DMS 273 (cell line): Measurements from ENCODE around the gene ZC3H18.

Experiments
- DNase-seq: peaks from one replicate; lab custom pipeline; 2025; ENCODE audit not compliant: unreplicated experiment; lab: John Stamatoyannopoulos, UW

ZC3H18 gene

DNA sequence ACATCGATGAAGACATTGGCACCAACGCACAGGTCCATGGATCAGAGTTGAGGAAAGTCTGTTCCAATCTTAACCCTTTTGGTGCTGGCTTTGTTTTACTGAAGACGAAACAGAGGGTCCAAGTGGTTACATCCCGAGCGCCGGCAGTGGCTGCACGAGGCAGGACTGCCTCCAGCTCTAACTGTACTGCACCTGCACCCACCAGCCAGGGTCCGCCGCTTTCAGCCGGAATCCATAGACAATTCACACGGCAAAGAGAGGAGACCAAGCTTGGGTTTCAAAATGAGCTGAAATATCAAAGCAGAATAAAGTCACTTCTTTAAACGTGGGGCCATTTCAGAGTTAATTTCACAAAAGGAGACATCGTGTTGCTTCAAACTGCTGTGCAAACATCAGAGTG is 21.2 kb upstream of the ZC3H18 start:
- DNase-seq = no peak

DNA sequence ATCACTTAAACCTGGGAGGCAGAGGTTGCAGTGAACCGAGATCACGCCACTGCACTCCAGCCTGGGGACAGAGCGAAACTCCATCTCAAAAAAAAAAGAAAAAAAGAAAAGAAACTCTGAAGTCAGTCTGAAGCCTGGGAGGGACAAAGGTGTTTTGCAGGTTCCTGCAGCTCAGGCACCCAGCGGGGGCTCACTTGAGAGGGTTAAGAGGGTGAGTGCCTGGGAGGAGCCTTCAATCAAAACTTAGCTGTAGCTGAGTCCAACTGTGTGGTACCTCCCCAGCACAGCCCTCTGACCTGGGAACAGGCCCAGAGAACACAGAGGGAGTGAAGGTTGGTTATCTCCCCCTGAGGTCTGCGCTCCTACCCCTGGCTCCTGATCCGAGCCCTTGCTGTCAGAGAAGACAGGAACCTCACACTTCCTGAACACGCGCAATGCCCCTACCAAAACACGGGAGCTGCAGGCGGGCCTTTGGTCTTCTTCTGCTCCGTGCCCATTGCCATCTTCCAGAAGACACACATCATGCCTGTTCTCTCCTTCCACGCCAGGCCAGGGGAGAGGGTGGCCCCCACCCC is 20.4 kb upstream of the ZC3H18 start:
- DNase-seq = no peak

GRCh38 chr16:88550246-88550661 is 19.9 kb upstream of the ZC3H18 start:
- peak; percentile 61 for DNase-seq

DNA sequence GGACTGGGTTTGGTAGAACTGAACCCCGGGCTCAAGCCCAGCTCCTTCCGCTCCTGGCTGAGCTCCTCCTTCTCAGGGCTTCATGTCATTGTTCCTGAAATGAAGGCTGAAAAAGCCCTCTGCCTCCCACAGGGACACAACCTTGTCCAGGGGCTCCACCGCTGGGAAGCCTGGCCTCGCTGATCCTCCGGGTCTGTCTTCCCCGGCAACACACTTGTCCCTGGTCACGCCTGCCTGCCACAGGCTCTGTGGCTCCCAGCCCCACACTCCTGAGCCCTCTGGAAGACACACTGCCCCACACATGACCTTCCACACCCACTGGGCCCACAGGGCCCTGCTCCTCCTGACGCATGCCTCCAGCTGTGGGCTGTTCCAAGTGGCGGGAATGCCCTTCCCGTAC is 18.0 kb upstream of the ZC3H18 start:
- no peak for DNase-seq

DNA sequence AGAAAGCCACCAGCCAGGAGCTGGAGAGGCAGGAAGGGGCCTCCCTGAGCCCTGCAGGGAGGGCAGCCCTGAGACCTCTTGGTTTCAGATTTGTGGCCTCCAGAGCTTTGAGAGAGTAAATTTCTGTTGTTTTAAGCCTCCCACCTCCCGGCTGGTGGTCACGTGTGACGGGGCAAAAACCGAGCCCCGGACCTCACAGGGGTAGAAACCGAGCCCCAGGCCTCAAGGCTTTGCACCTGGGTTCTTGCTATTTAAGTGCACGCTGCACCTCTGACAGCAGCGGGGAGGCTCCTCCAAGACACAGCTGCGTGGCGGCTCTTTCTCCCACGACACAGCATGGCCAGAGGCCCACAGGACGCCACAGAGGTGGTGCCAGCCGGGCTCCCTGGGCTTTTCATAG is 17.4 kb upstream of the ZC3H18 start:
- no peak for DNase-seq

DNA sequence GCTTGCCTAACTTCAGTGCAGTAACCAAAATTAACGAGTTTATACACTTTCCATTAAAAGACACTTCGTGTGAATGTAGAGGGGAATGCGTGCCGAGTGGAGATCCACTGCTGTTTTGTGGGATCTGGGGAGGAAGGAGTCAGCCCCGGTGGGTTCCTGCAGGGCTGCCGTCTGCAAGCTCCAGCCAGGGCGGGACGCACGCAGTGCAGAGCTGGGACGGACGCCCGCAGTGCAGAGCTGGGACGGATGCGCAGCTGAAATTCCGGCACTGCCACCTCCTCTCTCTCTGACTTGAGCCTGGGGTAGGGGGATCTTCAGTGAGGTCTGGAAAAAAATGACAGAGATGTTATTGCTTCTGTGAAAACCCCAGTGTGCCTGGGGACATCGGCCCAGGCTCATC is 16.5 kb upstream of the ZC3H18 start:
- DNase-seq = no peak

DNA sequence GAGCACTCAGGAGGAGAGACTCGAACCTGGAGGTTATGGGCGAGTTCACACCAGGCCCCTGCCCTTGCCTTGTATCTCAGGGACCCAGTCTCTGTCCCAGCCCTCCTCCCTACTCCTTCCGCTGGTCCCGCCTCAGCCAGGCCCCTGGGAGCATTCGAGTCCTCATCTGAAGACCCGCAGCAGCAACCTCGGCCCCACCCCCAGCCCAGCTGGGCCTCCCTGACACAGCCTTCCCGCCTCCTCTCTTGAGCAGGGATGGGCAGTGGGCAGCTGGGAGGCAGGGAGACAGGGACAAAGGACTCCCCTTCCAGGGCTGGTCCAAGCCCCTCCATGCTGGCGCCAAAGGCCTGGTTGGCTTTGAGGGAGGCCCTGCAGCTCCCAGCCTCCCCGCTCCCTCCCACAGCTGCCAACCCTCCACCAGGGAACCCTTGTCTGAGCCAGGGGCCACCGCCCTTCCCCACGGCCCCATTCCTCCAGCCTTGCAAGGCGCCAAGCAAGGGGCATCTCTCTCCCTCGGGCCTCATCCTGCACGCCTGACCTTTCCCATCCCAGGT is 15.4 kb upstream of the ZC3H18 start:
- no peak for DNase-seq

DNA sequence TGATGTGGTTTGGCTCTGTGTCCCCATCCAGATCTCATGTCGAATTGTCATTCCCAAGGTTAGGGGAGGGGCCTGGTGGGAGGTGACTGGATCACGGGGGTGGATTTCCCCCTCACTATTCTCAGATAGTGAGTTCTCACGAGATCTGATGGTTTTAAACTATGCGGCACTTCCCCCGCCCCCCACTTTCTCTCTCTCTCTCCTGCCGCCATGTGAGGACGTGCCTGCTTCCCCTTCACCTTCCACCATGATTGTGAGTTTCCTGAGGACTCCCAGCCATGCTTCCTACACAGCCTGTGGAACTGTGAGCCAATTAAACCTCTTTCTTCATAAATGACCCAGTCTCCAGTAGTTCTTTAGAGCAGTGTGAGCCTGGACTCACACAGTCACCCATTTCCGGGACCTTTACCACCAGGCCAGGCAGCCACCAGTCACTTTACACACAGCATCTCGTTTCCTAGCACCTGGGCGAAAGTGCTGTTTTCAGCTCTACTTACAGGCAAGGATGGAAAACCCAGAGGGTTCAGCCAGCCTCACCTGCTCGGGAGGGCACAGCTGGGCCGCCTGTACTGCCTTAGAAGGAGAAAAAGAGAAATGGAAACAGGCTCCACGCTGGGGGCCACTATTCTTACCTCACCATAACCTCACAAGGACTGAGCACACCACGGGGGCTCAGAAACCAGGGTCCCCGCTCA is 13.8 kb upstream of the ZC3H18 start:
- no peak for DNase-seq

- DNase-seq = peak; percentile 94
Observed at GRCh38 chr16:88558457-88559442, 11.5 kb upstream of the ZC3H18 start.

DNA sequence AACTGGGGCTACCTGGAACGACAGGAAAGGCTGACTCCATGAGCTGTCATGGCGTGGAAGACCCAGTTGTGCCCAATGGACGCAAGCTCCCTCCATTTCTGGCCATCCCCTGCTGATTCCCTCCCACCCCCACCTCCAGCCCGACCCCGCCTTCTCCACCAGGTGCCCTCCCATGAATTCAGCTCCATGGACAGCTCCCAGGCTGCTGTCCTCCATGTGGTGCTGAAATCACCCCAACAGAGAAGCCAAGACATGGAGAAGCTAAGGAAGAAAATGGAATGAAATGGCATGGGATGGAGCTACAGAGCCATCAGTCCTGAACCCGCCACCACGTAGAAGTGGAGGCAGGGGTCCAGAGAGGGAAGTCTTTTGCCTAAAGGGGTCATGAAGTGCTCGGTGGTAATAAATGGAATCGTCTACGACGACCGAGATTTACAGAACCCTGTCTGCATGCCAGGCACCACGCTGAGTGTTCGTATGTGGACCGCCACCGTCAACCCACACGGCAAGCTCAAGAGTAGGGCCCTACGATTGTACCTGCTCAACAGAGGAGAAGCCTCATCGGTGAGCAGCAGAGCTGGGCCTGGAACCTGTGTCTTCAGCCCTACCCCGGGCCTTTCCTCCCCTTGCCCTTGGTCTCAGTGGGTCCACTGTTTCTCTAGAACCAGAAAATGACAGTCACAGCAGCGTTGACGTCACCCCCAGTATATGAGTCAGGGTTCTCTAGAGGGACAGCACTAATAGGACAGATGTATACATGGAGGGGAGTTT is 9.3 kb upstream of the ZC3H18 start:
- DNase-seq = peak; percentile 33

- peak; percentile 62 for DNase-seq
Observed at GRCh38 chr16:88561485-88562359, 8.5 kb upstream of the ZC3H18 start.

DNA sequence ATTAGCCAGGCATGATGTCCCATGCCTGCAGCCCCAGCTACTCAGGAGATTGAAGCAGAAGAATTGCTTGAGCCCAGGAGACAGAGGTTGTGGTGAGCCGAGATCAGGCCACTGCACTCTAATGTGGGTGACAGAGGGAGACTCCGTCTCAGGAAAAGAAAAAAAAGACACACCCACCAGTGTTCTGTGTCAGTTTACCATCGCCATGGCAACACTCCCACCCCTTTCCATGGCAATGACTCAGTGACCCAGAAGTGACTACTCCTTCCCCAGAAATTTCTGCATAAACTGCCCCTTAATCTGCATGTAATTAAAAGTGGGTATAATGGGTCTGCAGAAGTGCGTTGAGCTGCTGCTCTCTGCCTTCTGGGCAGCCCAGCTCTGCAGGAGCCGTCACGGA is 4.0 kb upstream of the ZC3H18 start:
- DNase-seq = no peak

- DNase-seq = no peak
Observed at GRCh38 chr16:88568710-88569613, 1.2 kb upstream of the ZC3H18 start.

GRCh38 chr16:88569614-88569984 is 604 bp upstream of the ZC3H18 start:
- DNase-seq = no peak

DNA sequence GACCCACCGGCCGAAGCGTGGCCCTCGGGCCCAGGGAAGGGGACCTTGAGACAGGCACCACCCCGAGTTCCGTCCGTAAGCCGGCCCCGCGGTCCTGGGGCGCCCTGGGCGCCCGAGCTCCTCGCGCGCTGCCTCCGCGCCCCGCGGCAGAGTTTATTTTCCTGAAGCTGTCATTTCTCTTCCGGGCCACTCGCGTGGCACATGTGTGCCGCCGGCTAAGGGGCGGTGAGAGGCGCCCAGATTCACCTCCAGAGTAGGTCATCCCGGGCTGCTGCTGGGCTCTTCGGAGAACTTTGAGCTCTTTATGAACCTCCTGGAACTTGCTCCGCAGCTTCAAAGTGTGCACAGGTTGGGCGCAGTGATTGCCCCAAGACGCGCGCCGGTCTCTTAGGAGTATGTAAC is 489 bp downstream of the ZC3H18 start:
- DNase-seq = peak; percentile 63

GRCh38 chr16:88575251-88575650 is 5.0 kb downstream of the ZC3H18 start:
- no peak for DNase-seq

DNA sequence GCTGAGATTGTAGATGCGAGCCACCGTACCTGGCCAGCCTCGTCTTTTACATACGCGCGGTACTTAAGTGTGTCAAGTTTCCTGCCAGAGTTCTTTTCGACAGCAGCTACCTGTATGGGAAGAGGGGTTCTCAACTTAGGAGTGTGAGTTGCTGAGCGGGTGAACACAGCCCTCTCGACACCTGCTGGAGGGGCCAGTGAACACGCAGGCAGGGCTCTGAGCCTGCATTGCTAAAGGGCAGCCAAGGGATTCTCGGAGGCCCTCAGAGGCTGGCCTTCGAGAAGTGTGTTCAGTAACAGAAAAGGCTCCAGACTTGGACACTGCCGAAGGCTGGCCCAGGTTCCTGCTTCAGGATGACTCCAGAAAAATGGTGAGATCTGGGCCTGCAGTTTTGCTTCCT is 6.1 kb downstream of the ZC3H18 start:
- DNase-seq = no peak

DNA sequence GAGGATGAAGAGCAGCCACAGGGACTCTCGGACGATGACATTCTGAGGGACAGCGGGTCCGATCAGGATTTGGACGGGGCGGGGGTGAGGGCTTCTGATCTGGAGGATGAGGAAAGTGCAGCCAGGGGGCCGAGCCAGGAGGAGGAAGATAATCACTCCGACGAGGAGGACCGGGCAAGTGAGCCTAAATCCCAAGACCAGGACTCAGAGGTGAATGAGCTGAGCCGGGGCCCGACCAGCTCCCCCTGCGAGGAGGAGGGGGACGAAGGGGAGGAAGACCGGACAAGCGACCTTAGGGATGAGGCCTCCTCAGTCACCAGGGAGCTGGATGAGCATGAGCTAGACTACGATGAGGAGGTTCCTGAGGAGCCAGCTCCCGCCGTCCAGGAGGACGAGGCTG is 7.0 kb downstream of the ZC3H18 start:
- DNase-seq = no peak
